Gastrocnemius medialis (tissue), 4 donors: ENCODE measurements around the gene SELENOH.

ENCODE experiments used
- POLR2A ChIP-seq, 2 donors: fragments of 450-650 bp; IDR thresholded peaks; one replicate each; pipeline ENCODE4 v1.6.1; 2017; ENCODE audit warnings: antibody characterized with exemption in 2 of 2, mild to moderate bottlenecking in 2 of 2, moderate library complexity in 2 of 2
- TF ChIP-seq, protein P1 (sequence below), 5 experiments: fragments of 450-650 bp in 3 of 5; fragments of 200-600 bp in 2 of 5; sonication (generic) in 2 of 5; IDR thresholded peaks in 4 of 5; conservative IDR thresholded peaks in 1 of 5; 1 replicate in 4 of 5; 2 replicates in 1 of 5; pipeline ENCODE4 v1.5.1; 2016 to 2019; ENCODE audit warnings: antibody characterized with exemption in 5 of 5, mild to moderate bottlenecking in 3 of 5, moderate library complexity in 3 of 5

DNA sequence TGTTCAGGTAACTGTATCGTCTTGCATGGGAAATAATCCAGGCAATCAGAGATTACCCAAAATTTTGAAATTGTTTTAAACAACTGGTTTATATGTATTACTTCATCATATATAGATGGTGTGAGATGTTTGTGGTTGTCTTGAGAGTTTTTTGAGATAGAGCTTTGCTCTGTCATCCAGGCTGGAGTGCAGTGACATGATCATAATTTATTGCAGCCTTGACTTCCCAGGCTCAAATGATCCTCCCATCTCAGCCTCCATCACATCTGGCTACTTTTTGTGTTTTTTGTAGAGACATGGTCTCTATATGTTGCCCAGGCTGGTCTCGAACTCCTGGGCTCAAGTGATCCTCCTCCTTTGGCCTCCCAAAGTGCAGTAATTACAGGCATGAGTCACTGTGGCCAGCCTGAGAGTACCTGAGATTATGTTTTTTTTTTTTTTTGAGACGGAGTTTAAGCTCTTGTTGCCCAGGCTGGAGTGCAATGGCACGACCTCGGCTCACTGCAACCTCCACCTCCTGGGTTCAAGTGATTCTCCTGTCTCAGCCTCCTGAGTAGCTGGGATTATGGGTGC is 31.8 kb downstream of the SELENOH start:
- TF ChIP-seq POLR2A (IDR thresholded peaks at IDR 0.05): no peak
- TF ChIP-seq, protein P1, sequence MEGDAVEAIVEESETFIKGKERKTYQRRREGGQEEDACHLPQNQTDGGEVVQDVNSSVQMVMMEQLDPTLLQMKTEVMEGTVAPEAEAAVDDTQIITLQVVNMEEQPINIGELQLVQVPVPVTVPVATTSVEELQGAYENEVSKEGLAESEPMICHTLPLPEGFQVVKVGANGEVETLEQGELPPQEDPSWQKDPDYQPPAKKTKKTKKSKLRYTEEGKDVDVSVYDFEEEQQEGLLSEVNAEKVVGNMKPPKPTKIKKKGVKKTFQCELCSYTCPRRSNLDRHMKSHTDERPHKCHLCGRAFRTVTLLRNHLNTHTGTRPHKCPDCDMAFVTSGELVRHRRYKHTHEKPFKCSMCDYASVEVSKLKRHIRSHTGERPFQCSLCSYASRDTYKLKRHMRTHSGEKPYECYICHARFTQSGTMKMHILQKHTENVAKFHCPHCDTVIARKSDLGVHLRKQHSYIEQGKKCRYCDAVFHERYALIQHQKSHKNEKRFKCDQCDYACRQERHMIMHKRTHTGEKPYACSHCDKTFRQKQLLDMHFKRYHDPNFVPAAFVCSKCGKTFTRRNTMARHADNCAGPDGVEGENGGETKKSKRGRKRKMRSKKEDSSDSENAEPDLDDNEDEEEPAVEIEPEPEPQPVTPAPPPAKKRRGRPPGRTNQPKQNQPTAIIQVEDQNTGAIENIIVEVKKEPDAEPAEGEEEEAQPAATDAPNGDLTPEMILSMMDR (IDR thresholded peaks at IDR 0.05 in 4 of 5, conservative IDR thresholded peaks at IDR 0.05 in 1 of 5): no peak
